ENCODE data around the gene SLC39A13.

SLC39A13 gene

DNA sequence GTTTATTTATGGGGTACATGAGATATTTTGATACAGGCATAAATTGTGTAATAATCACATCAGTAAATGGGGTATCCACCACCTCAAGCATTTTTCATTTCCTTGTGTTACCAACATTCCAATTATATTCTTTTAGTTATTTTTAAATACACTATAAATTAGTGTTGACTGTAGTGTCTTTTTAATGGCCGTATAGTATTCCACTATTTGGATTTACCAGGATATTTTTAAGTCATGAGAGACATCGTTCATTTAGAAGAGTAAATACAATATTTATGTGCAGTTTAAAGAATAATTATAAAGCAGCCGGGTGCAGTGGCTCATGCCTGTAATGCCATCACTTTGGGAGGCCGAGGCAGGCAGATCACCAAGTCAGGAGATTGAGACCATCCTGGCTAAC, 23.9 kb upstream of the SLC39A13 start:
- Histone ChIP-seq H3K27me3 (ENCODE audit: insufficient read depth, poor library complexity, severe bottlenecking) (no peaks in the 10 kb centered on the region), H3K27ac (replicated peaks) (no peak overlapping the region), H3K4me3 (replicated peaks; ENCODE audit: insufficient read depth, low read length) (no peak overlapping the region)
- DNase-seq (ENCODE audit: low read depth in 1 of 2, low spot score in 1 of 2) = no peak
- TF ChIP-seq, protein P1, sequence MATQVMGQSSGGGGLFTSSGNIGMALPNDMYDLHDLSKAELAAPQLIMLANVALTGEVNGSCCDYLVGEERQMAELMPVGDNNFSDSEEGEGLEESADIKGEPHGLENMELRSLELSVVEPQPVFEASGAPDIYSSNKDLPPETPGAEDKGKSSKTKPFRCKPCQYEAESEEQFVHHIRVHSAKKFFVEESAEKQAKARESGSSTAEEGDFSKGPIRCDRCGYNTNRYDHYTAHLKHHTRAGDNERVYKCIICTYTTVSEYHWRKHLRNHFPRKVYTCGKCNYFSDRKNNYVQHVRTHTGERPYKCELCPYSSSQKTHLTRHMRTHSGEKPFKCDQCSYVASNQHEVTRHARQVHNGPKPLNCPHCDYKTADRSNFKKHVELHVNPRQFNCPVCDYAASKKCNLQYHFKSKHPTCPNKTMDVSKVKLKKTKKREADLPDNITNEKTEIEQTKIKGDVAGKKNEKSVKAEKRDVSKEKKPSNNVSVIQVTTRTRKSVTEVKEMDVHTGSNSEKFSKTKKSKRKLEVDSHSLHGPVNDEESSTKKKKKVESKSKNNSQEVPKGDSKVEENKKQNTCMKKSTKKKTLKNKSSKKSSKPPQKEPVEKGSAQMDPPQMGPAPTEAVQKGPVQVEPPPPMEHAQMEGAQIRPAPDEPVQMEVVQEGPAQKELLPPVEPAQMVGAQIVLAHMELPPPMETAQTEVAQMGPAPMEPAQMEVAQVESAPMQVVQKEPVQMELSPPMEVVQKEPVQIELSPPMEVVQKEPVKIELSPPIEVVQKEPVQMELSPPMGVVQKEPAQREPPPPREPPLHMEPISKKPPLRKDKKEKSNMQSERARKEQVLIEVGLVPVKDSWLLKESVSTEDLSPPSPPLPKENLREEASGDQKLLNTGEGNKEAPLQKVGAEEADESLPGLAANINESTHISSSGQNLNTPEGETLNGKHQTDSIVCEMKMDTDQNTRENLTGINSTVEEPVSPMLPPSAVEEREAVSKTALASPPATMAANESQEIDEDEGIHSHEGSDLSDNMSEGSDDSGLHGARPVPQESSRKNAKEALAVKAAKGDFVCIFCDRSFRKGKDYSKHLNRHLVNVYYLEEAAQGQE (IDR thresholded peaks at IDR 0.05; ENCODE audit: insufficient replicate concordance, low read depth) = no peak
- no peak for TF ChIP-seq POLR2AphosphoS5 (IDR thresholded peaks at IDR 0.05; ENCODE audit: low read depth)
- TF ChIP-seq, protein P2, sequence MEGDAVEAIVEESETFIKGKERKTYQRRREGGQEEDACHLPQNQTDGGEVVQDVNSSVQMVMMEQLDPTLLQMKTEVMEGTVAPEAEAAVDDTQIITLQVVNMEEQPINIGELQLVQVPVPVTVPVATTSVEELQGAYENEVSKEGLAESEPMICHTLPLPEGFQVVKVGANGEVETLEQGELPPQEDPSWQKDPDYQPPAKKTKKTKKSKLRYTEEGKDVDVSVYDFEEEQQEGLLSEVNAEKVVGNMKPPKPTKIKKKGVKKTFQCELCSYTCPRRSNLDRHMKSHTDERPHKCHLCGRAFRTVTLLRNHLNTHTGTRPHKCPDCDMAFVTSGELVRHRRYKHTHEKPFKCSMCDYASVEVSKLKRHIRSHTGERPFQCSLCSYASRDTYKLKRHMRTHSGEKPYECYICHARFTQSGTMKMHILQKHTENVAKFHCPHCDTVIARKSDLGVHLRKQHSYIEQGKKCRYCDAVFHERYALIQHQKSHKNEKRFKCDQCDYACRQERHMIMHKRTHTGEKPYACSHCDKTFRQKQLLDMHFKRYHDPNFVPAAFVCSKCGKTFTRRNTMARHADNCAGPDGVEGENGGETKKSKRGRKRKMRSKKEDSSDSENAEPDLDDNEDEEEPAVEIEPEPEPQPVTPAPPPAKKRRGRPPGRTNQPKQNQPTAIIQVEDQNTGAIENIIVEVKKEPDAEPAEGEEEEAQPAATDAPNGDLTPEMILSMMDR (IDR thresholded peaks at IDR 0.05; ENCODE audit: insufficient read depth, low read length) = no peak
- no peak for TF ChIP-seq GABPA (IDR thresholded peaks at IDR 0.05; ENCODE audit: low read depth)
- TF ChIP-seq SPI1 (IDR thresholded peaks at IDR 0.05; ENCODE audit: borderline replicate concordance, low read depth) = no peak

DNA sequence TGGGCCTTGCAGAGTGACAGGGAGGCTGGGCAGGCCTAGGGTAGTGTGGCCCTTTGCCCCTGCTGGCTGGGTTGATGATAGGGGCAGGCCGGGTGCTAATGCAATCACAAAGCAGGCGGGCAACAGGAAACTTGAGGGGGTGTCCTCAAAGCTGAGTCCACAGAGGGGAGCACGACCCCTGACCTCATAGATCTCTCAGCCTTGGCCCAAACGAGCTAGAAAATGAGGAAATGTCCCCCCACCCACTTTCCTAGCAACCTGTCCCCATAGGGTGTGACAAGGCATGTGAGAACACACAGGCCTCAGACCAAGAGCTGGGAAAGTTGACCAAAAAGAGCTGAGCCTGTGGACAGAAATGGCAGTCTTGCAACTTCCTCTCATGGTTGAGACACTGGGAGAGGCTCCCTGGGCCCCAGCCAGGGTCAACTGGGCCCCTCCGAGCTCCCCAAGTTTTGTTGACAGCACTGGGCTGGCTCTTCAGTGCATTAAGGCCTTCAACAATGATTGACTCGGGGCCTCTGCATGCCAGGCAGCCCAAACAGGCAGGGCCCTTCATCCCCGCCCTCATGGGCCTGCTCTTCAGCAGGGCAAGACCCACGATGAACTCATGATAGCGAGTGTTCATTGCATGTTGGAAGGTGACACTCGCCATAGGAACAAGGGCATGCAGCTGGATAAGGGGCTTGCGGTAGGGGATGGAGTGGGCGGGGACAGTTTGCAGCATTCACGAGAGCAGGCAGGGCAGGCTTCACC, 20.3 kb upstream of the SLC39A13 start:
- no peaks in the 10 kb centered on the region for H3K27me3 ChIP-seq (ENCODE audit: insufficient read depth, poor library complexity, severe bottlenecking)
- H3K4me3 ChIP-seq (replicated peaks; ENCODE audit: insufficient read depth, low read length) = no peak overlapping the region
- DNase-seq (ENCODE audit: low read depth in 1 of 2, low spot score in 1 of 2) = peak; percentile 83 to 96
- H3K27ac ChIP-seq (replicated peaks) = peak overlapping the region; percentile 100
- TF ChIP-seq, protein P1 (IDR thresholded peaks at IDR 0.05; ENCODE audit: insufficient replicate concordance, low read depth) = no peak
- peak; percentile 73 for TF ChIP-seq SPI1 (IDR thresholded peaks at IDR 0.05; ENCODE audit: borderline replicate concordance, low read depth)
- TF ChIP-seq POLR2AphosphoS5 (IDR thresholded peaks at IDR 0.05; ENCODE audit: low read depth) = peak; percentile 42; the same call in 1 of the 2 replicates

DNA sequence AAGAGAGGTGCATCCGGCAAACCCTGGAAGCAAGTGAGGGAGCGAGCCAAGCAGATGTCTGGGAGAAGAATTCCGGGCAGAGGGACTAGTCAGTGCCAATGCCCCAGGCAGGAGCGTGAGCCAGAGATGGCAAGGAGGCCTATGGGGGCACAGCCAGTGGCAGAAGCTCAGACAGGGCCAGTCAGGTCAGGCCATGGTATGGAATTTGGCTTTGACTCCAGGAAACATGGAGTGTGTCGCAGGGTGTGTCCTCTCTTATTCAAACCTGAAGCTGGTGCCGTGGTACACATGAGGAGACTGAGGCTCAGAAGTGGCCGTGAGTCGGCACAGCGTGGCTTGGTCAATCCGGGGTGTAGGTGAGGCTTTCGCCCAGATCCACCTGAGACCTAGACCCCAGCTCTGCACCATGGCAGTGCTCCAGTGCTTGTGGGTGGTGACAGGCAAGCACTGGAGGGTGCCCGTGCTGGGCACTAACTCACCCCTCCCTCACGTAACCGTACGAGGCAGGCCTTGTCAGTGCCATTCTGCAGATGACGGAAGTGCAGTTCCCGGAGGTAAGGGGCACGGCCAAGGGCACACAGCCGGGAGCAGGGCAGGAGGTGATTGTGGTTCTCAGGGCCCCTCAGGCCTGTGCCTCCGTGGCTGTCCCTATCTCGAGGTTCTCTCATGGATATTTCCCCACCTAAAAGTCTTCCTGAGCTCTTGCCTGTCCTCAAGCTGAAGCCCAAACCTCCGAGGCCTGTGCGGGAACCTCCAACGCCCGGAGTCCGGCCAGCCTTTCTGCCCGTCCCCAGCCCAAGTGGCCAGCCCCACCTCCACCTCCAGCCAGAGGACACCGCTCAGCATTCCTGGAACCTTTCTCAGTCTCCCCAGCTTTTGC, 19.5 kb upstream of the SLC39A13 start:
- peak overlapping the region; percentile 30 for H3K4me3 ChIP-seq (replicated peaks; ENCODE audit: insufficient read depth, low read length)
- peak; percentile 77 to 89 for DNase-seq (ENCODE audit: low read depth in 1 of 2, low spot score in 1 of 2)
- TF ChIP-seq POLR2AphosphoS5 (IDR thresholded peaks at IDR 0.05; ENCODE audit: low read depth) = peak; percentile 79
- TF ChIP-seq, protein P1 (IDR thresholded peaks at IDR 0.05; ENCODE audit: insufficient replicate concordance, low read depth) = no peak
- peak; percentile 67; the same call in 1 of the 2 replicates for TF ChIP-seq SPI1 (IDR thresholded peaks at IDR 0.05; ENCODE audit: borderline replicate concordance, low read depth)
- H3K27me3 ChIP-seq (ENCODE audit: insufficient read depth, poor library complexity, severe bottlenecking) = no peaks in the 10 kb centered on the region
- H3K27ac ChIP-seq (replicated peaks) = peak overlapping the region; percentile 100

Data from HL-60 (cell line).